ENCODE measurements around the gene EHMT1. TPM values are rescaled to one million over a fixed set of nuclear protein-coding genes. Genes with fewer than 3 reads are reported as not detected.

The EHMT1 gene
- polyA plus RNA-seq, 2 of the 4 experiments (the other 2 are of a cell fraction) = 41.3 to 48.0 TPM

- TF ChIP-seq ZC3H11A (IDR thresholded peaks at IDR 0.05) (no peak), SMC3 (IDR thresholded peaks at IDR 0.05) (no peak), FOSL2 (IDR thresholded peaks at IDR 0.05) (no peak), FOSL2 (CRISPR knock-in tag; IDR thresholded peaks at IDR 0.05) (no peak), USF2 (IDR thresholded peaks at IDR 0.05) (no peak)
These were observed 38.4 kb upstream of the EHMT1 start (continued) for GRCh38 chr9:137580209-137580953.

GRCh38 chr9:137580954-137581322, 37.9 kb upstream of the EHMT1 start:
- Histone ChIP-seq H3K27ac (no peak overlapping the region), H3K4me2 (no peak overlapping the region), H3K4me3 (no peak overlapping the region), H3K9me3 (no peaks in the 10 kb centered on the region), H3K4me1 (peaks cover 12% of the 10 kb centered on the region; the same call in 2 of the 3 replicates)
- DNase-seq (ENCODE audit: low read depth in 1 of 2, low spot score in 1 of 2) (no peak), ATAC-seq (no peak), FAIRE-seq (no peak)
- TF ChIP-seq MAFK (IDR thresholded peaks at IDR 0.05; ENCODE audit: partially characterized antibody) (peak; percentile 82), CTCF (IDR thresholded peaks at IDR 0.05) (no peak)
- POLR2A ChIA-PET = interaction anchor here (2.0 kb wide), 1 partner anchor 10 kb away, joined by 9 read pairs; the partner anchor contains the start of gene ZMYND19
- 91% methylated on average over 4 of the region's 4 CpGs for WGBS (ENCODE audit: missing lambda C conversion rate)
- CTCF ChIA-PET = interaction anchor here (0.8 to 9.7 kb wide), 5 partner anchors 15 to 61 kb away, joined by 3 to 175 read pairs (median 4); partner anchors contain the start of gene ZMYND19

GRCh38 chr9:137581361-137582285, 37.2 kb upstream of the EHMT1 start:
- FAIRE-seq = no peak
- ChIA-PET CTCF (interaction anchor here (0.7 to 9.7 kb wide), 7 partner anchors 14 to 61 kb away, joined by 3 to 175 read pairs (median 4); partner anchors contain the start of genes EHMT1 and ZMYND19), POLR2A (interaction anchor here (2.0 kb wide), 1 partner anchor 9 kb away, joined by 9 read pairs; the partner anchor contains the start of gene ZMYND19)
- Histone ChIP-seq H3K27ac (no peak overlapping the region), H3K9me3 (no peaks in the 10 kb centered on the region), H3K4me3 (no peak overlapping the region), H3K4me1 (peaks cover 12% of the 10 kb centered on the region; the same call in 2 of the 3 replicates), H3K4me2 (no peak overlapping the region)
- no peak for DNase-seq (ENCODE audit: low read depth in 1 of 2, low spot score in 1 of 2)
- TF ChIP-seq HMGXB4 (CRISPR knock-in tag; IDR thresholded peaks at IDR 0.05; ENCODE audit: borderline replicate concordance) (no peak), POLR2AphosphoS2 (conservative IDR thresholded peaks at IDR 0.05; ENCODE audit: low read length) (no peak), MAX (IDR thresholded peaks at IDR 0.05) (no peak), RAD21 (conservative IDR thresholded peaks at IDR 0.05 in 1 of 2, IDR thresholded peaks at IDR 0.05 in 1 of 2) (no peak)
- WGBS (ENCODE audit: missing lambda C conversion rate) = 93% methylated on average over 21 of the region's 22 CpGs
- no peak for ATAC-seq

Data from A549 (cell line).